Mucosa of descending colon (tissue), 3 donors: Measurements from ENCODE around the gene KDM4B. TPM values are rescaled to one million over a fixed set of nuclear protein-coding genes. Genes with fewer than 3 reads are reported as not detected.

Experiments
- ATAC-seq: fragments of 200-7000 bp; cut with Tn5 transposase; one replicate; pipeline ENCODE4 v1.9.1; 2020; ENCODE audit warnings: mild to moderate bottlenecking, moderate library complexity
- DNase-seq, 3 donors: peaks; one replicate each; pipeline ENCODE4 v3.0.0-alpha.2; 2020
- H3K36me3 ChIP-seq: fragments of 200-600 bp; one replicate; pipeline ENCODE4 v1.8.0; 2021; ENCODE audit warnings: low read depth, mild to moderate bottlenecking
- H3K4me1 ChIP-seq: fragments of 200-600 bp; one replicate; pipeline ENCODE4 v1.8.0; 2021; ENCODE audit warnings: low read depth, mild to moderate bottlenecking
- H3K4me3 ChIP-seq: fragments of 200-600 bp; one replicate; pipeline ENCODE4 v1.8.0; 2021; ENCODE audit warnings: mild to moderate bottlenecking
- H3K9me3 ChIP-seq: fragments of 200-600 bp; one replicate; pipeline ENCODE4 v1.8.0; 2021; ENCODE audit warnings: mild to moderate bottlenecking
- CTCF ChIP-seq: fragments of 200-600 bp; IDR thresholded peaks from one replicate; pipeline ENCODE4 v1.8.0; 2022; ENCODE audit warnings: antibody characterized with exemption, mild to moderate bottlenecking
- intact Hi-C, 2 donors: fragments of 100-400 bp; cut with DNase I in 1 of 2; cut with micrococcal nuclease in 1 of 2; formaldehyde crosslinking; loops; one replicate each; pipeline versions ENCODE4 v1.11.0 to v1.11.1; 2022; cut with DNase I, micrococcal nuclease
- long read RNA-seq, 2 donors: library from polyadenylated mRNA; unstranded; transcript quantifications; one replicate each; pipeline ENCODE4 v2.0.0, GENCODE V29; 2019 to 2021
- total RNA-seq, 3 donors: library from RNA; stranded (reverse); fragmentation: NEBNext Ultra II Directional in 2 of 3; extraction: Animal tissue kit (Norgen Biotek cat#: 25700) in 2 of 3; gene quantifications; one replicate each; pipeline versions ENCODE4 v1.2.1 to v1.2.4, GENCODE V29; 2021 to 2023
- donor health status: DM: no; HTN: no; CAD: no; lungs with moderate emphysema.
- donor health status: DM: no; HTN: no; CAD: no.
- donor health status: DM: no; HTN: yes; CAD: no.

Gene KDM4B
- 10 to 100 TPM; 42.7 to 53.8 (median 50.0) TPM for total RNA-seq
- long read RNA-seq, donor 1, full-length matches to known transcripts: 12 of 59 reads
- long read RNA-seq, donor 1, partial matches to known transcripts: 31 of 59 reads
- long read RNA-seq, donor 1, other reads (novel, unspliced or antisense): 16 of 59 reads
- long read RNA-seq, donor 2, partial matches to known transcripts: 0 of 8 reads
- long read RNA-seq, donor 2, other reads (novel, unspliced or antisense): 8 of 8 reads

GRCh38 chr19:4968462-4969291 is at the start of gene KDM4B:
KDM4B (plus strand) TSS chr19:4969113; CDS start chr19:5032891, 63,778 bp downstream.
- no peak for TF ChIP-seq CTCF
- peaks cover 26% of the 10 kb centered on the region for H3K4me1 ChIP-seq
- H3K4me3 ChIP-seq: peak within 1 kb of the TSS; percentile 51
- DNase-seq: peak; percentile 99 to 100 (median 100)
- H3K9me3 ChIP-seq: no peaks in the 10 kb centered on the region
- peak; percentile 94 for ATAC-seq
- intact Hi-C loops: no loop called here
- peaks cover 4% of the 10 kb centered on the region for H3K36me3 ChIP-seq

GRCh38 chr19:4922530-4923275 is 46.2 kb upstream of the KDM4B start:
- no peak overlapping the region for H3K4me3 ChIP-seq
- intact Hi-C loops: no loop called here
- ATAC-seq (no peak), DNase-seq (no peak)
- H3K4me1 ChIP-seq: no peaks in the 10 kb centered on the region
- H3K36me3 ChIP-seq: no peaks in the 10 kb centered on the region
- TF ChIP-seq CTCF: no peak
- H3K9me3 ChIP-seq: no peaks in the 10 kb centered on the region

- Histone ChIP-seq H3K36me3 (no peaks in the 10 kb centered on the region), H3K9me3 (no peaks in the 10 kb centered on the region), H3K4me3 (no peak overlapping the region), H3K4me1 (no peaks in the 10 kb centered on the region)
- TF ChIP-seq CTCF: no peak
- intact Hi-C loops: no loop called here
- no peak for DNase-seq
- ATAC-seq: no peak
These were observed 45.6 kb upstream of the KDM4B start for GRCh38 chr19:4923276-4923747.

GRCh38 chr19:4929186-4929585 is 39.7 kb upstream of the KDM4B start:
- no peak for TF ChIP-seq CTCF
- Histone ChIP-seq H3K36me3 (no peaks in the 10 kb centered on the region), H3K9me3 (no peaks in the 10 kb centered on the region), H3K4me1 (no peaks in the 10 kb centered on the region), H3K4me3 (no peak overlapping the region)
- ATAC-seq: no peak
- intact Hi-C loops: no loop called here
- DNase-seq: no peak

GRCh38 chr19:4930664-4931063 is 38.2 kb upstream of the KDM4B start:
- Histone ChIP-seq H3K36me3 (no peaks in the 10 kb centered on the region), H3K4me1 (no peaks in the 10 kb centered on the region), H3K9me3 (no peaks in the 10 kb centered on the region), H3K4me3 (no peak overlapping the region)
- intact Hi-C loops: no loop called here
- TF ChIP-seq CTCF: no peak
- ATAC-seq (no peak), DNase-seq (peak in 1 of 3 donors; percentile 29)
